TTC549 (cell line): Measurements from ENCODE around the gene MIGA1.
"Not testable (repeated sequence)": the region's sequence is repeated elsewhere in the genome, so short reads cannot be mapped to it uniquely, and the experiment has no call there.

Experiments used
- FAIRE-seq: peaks from 2 replicates; lab custom pipeline; 2012; peaks lifted over from hg19 to GRCh38; lab: Jason Lieb, UNC

Gene MIGA1

DNA sequence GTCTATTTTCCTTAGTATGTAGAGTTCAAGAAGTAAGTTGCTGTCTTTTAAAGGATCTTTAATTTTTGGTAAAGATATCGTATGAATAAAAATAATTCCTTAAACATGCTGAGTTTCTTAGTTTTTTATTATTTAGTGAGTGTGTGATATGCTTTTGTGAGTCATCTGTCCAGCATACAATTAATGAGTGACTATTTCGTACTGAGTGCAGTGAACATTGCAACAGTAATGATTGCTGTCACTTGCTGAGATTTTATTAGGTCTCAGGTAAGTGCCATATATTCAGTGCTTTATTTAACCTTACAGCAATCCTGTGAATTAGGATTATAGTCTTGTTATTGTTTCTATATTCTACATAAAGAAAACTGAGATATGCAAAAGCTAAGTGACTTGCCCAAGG, 22.6 kb downstream of the MIGA1 start:
- no peak for FAIRE-seq

- no peak for FAIRE-seq
These were observed 23.9 kb downstream of the MIGA1 start for GRCh38 chr1:77803371-77803770.

- FAIRE-seq, result peak; percentile 26
These were observed 30.5 kb downstream of the MIGA1 start for GRCh38 chr1:77809787-77810462.

- not testable (repeated sequence) for FAIRE-seq
These were observed 32.1 kb downstream of the MIGA1 start for GRCh38 chr1:77811589-77811988.

GRCh38 chr1:77817368-77818209, 38.1 kb downstream of the MIGA1 start:
- no peak for FAIRE-seq

- no peak for FAIRE-seq
These were observed 40.7 kb downstream of the MIGA1 start for GRCh38 chr1:77820121-77820520.

DNA sequence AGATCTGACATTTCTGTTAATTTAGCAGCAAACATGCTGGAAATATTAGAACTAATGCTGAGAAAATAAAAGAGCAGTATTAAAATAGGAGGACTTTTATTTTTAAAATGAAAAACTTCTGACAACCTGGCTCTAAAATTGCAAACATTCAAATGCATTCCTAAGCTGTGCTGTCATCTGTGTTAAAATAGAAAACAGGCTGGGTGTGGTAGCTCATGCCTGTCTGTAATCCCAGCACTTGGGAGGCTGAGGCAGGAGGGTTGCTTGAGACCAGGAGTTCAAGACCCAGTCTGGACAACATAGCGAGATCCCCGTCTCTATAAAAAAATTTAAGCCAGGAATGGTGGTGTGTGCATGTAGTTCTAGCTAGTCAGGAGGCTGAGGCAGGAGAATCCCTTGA, 44.6 kb downstream of the MIGA1 start:
- FAIRE-seq, result no peak

DNA sequence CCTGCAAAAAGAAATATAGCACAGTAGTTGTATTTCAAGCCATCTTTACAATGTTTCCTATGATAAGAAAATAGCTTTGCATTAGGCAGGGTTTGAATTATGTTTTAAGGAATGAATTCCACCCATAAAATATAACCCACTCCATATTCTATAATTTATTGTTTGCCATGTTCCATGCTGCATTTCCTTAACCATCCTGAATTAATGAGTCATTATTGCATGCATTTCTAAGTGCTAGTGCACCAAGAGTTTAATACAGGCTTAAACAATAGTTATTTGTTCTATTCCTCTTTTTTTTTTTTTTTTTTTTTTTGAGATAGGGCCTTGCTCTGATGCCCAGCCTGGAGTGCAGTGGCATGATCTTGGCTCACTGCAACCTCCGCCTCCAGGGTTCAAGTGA, 45.2 kb downstream of the MIGA1 start:
- FAIRE-seq, result no peak

DNA sequence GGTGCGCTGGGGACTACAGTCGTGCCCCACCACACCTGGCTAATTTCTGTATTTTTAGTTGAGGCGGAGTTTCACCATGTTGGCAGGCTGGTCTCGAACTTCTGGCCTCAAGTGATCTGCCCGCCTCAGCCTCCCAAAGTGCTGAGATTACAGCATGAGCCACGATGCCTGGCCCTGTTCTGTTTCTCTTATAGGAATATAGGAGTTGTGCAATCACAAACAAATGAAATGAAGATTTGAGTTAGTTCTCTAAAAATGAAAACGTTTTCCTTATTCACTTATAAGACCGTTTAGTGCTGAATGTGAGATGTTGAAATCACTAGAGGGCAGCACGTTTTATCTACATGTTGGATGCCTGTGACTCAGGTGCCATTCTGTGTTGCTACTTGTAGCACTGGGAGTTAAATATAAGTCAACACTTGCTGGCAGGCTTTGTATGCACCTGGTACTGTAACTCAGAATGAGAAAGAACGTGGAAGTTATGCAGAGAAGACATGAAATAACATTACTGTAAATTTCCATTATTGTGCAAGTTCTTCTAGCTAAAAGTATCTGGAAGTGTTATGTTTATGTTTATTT, 45.8 kb downstream of the MIGA1 start:
- FAIRE-seq, result peak; percentile 76

- FAIRE-seq, result not testable (repeated sequence)
These were observed 47.4 kb downstream of the MIGA1 start for GRCh38 chr1:77826851-77827250.

GRCh38 chr1:77828098-77828497, 48.6 kb downstream of the MIGA1 start:
- FAIRE-seq, result no peak

DNA sequence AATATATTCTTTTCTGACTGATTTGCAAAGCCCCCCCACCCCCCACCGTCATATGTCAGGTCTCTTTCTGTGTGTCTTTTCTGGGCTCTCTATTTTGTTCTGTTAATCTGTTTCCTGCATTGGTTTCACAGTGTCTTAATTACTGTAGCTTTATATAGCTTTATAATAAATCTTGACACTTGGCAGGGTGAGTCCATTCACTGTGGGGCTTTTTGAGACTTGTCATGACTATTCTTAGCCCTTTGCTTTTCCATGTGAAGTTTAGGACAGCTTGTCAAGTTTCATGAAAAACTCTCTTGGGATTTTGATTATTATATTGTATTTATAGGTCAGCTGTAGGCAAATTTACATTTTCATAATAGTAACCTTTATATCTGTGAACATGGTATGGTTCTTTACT, 50.4 kb downstream of the MIGA1 start:
- no peak for FAIRE-seq

GRCh38 chr1:77830946-77831345, 51.5 kb downstream of the MIGA1 start:
- no peak for FAIRE-seq

DNA sequence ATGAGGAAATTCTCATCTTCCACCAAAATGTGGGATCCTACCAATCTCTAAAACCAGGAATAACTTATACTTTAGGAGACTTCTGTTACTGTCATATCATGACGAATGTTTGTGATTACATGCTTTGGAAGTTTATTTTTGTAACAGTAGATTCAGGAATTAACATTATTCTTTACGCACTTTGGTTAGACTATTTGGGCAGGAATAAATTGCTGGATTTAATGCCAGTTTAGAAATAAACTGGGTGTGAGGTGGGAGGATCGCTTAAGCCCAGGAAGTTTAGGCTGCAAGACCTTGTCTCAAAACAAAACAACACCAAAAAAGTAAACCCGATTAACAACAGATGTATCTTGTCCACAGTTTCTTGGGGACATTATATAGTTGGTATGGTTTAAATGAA, 52.1 kb downstream of the MIGA1 start:
- FAIRE-seq, result no peak

DNA sequence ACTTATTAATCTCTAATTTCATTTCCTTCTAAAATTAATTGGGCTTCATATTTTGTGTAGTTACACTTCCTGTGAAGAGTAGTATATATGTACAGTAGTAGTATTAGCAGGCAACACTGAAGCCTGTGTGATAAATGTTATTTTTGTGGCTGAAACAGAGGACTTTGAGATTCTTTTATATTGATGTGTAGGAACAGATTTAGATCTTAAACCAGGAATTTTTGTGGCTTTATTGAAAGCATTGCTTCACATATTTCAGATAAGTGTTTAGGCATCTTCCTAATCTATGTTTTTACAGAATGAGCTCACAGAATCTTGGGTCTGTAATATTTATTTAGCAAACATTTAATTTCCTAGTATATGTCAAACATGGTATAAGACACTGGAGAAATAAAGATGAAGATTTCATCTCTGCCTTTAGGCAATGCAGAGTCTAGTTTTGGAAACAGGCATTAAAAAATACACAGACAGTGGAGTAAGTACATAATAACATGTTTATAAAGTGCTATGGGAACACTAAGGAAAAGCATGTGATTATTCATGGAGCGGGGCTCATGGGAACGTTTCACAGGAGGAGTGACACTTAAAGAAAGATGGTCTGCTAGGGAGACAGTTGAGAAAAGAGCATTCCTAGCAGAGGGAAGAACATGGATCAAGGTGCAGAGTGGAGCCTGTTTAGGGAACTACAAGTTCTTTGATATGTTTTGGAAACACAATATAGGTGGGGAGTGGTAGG, 52.7 kb downstream of the MIGA1 start:
- no peak for FAIRE-seq

DNA sequence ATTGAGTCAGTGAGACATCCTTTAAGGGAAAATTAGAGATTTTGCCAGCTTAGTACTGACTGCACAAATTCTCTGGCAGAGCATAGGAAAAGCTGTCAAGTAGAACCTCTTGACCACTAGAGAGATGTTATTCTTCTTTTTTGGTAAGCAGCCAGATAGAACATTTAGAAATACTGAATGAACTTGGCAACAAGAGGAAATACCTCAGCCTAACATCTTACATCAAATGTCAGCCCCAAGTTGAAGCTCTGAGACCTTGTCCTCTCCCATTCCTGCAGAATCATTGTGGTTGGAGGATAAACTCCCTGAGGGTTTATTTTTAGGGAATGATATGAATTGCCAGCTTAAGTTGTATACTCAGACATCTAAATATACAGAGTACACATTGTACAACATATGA, 53.5 kb downstream of the MIGA1 start:
- no peak for FAIRE-seq

DNA sequence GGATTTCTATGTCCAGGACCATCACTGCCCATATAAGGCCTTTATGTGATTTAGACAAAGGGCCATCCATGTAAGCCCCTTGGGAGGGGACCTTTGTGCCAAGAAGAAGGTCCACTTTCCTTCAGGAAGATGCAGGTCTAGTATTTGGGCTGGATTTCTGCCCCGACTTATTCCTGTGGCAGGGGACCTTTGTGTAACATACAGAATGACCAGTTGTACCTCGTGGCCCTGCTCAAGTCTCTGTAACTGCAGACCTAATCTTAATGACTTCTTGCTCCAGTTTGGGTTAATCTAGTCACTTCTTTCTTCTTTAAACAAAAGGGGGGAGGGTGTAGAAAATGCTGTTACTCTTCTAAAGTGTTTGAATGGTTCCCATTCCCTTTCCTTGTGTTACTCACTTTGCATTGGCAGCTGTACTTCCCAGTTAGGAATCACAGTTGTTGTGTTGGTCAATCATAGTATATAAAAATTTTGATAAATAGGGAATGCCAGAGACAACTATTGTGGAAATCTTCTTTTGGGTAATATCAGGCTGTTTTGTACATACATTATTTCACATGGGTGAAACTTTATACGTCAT, 54.2 kb downstream of the MIGA1 start:
- no peak for FAIRE-seq

- no peak for FAIRE-seq
These were observed 55.4 kb downstream of the MIGA1 start for GRCh38 chr1:77834771-77835334.

- FAIRE-seq, result no peak
These were observed 62.1 kb downstream of the MIGA1 start for GRCh38 chr1:77841574-77841973.

GRCh38 chr1:77845951-77846350, 66.5 kb downstream of the MIGA1 start:
- no peak for FAIRE-seq

DNA sequence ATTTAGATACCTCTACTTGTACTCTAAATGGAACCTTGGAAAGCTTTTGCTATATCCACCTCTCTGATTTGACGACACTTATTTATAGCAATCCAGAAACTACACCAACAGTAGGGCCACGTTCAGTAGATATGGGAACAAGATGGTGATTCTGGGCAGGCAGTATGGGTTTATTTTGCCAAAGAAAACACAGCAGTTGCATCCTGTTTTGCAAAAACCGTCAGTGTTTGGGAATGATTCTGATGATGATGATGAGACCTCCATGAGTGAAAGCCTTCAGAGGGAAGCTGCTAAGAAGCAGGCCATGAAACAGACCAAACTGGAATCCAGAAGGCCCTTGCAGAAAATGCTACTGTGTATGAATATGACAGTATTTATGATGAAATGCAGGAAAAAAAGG, 67.5 kb downstream of the MIGA1 start:
- no peak for FAIRE-seq

- FAIRE-seq, result no peak
These were observed 68.2 kb downstream of the MIGA1 start for GRCh38 chr1:77847621-77848080.
